ENCODE measurements around the gene ACSF3.

Gene ACSF3

GRCh38 chr16:89061086-89061485 lies 32.6 kb upstream of the ACSF3 start:
- TF ChIP-seq ZNF70 (CRISPR knock-in tag; IDR thresholded peaks at IDR 0.05) (no peak), ZNF565 (CRISPR knock-in tag; conservative IDR thresholded peaks at IDR 0.05; ENCODE audit: low read depth) (no peak), CSRNP3 (CRISPR knock-in tag; IDR thresholded peaks at IDR 0.05) (no peak), TCF4 (CRISPR knock-in tag; IDR thresholded peaks at IDR 0.05; ENCODE audit: borderline replicate concordance) (no peak), RARB (CRISPR knock-in tag; IDR thresholded peaks at IDR 0.05) (no peak)
- no peak for ATAC-seq

GRCh38 chr16:89061590-89062380 lies 31.9 kb upstream of the ACSF3 start:
- no peak for ATAC-seq
- TF ChIP-seq ESRRG (CRISPR knock-in tag; IDR thresholded peaks at IDR 0.05): no peak
- TF ChIP-seq ZC3H10 (CRISPR knock-in tag; IDR thresholded peaks at IDR 0.05): no peak
- TF ChIP-seq TSHZ2 (CRISPR knock-in tag; IDR thresholded peaks at IDR 0.05): no peak
- TF ChIP-seq BACH2 (CRISPR knock-in tag; IDR thresholded peaks at IDR 0.05; ENCODE audit: borderline replicate concordance): no peak

GRCh38 chr16:89062389-89063345 lies 31.0 kb upstream of the ACSF3 start:
- TF ChIP-seq SNAI2 (CRISPR knock-in tag; IDR thresholded peaks at IDR 0.05) (no peak), TCF4 (CRISPR knock-in tag; IDR thresholded peaks at IDR 0.05; ENCODE audit: borderline replicate concordance) (no peak), OSR1 (CRISPR knock-in tag; IDR thresholded peaks at IDR 0.05) (no peak), GLIS3 (CRISPR knock-in tag; IDR thresholded peaks at IDR 0.05) (no peak), PATZ1 (CRISPR knock-in tag; IDR thresholded peaks at IDR 0.05; ENCODE audit: borderline replicate concordance) (no peak), CSDC2 (CRISPR knock-in tag; IDR thresholded peaks at IDR 0.05) (no peak), ARNTL (CRISPR knock-in tag; IDR thresholded peaks at IDR 0.05; ENCODE audit: borderline replicate concordance, low read depth) (no peak), ZNF565 (CRISPR knock-in tag; conservative IDR thresholded peaks at IDR 0.05; ENCODE audit: low read depth) (no peak), CSRNP3 (CRISPR knock-in tag; IDR thresholded peaks at IDR 0.05) (no peak), CREB5 (CRISPR knock-in tag; IDR thresholded peaks at IDR 0.05; ENCODE audit: low read depth) (no peak), RARB (CRISPR knock-in tag; IDR thresholded peaks at IDR 0.05) (no peak), ESRRG (CRISPR knock-in tag; IDR thresholded peaks at IDR 0.05) (no peak), TSHZ2 (CRISPR knock-in tag; IDR thresholded peaks at IDR 0.05) (no peak), POU6F1 (CRISPR knock-in tag; IDR thresholded peaks at IDR 0.05; ENCODE audit: borderline replicate concordance, low read depth) (no peak), TOX (CRISPR knock-in tag; IDR thresholded peaks at IDR 0.05; ENCODE audit: borderline replicate concordance) (no peak), ZNF8 (CRISPR knock-in tag; IDR thresholded peaks at IDR 0.05) (no peak), BACH2 (CRISPR knock-in tag; IDR thresholded peaks at IDR 0.05; ENCODE audit: borderline replicate concordance) (no peak)
- ATAC-seq: no peak

Measured in SK-N-SH treated with all-trans-retinoic acid at 6 μM for 48 hours (cell line).